Mesenchymal stem cell (in vitro differentiated cells and primary cell): Measurements from ENCODE around the gene POLG2.

ENCODE experiments used
- DNase-seq: peaks from one replicate; pipeline ENCODE4 v3.0.0-alpha.2; 2013
- H2AFZ ChIP-seq: one replicate; pipeline ENCODE4 v1.6.1; 2013; ENCODE audit warnings: low read depth, mild to moderate bottlenecking, control low read depth, inconsistent platforms, low read length, moderate library complexity
- H2AK5ac ChIP-seq: 2 replicates; pipeline ENCODE4 v1.6.1; 2013; ENCODE audit warnings: low read length, moderate library complexity, mild to moderate bottlenecking, inconsistent platforms; ENCODE audit not compliant: severe bottlenecking
- H2BK120ac ChIP-seq: one replicate; pipeline ENCODE4 v1.6.1; 2013; ENCODE audit warnings: low read depth, mild to moderate bottlenecking, inconsistent platforms, low read length, moderate library complexity
- H2BK12ac ChIP-seq, 2 experiments: one replicate each; pipeline ENCODE4 v1.6.1; 2013; ENCODE audit warnings: inconsistent platforms in 2 of 2, low read length in 2 of 2, mild to moderate bottlenecking in 2 of 2, moderate library complexity in 2 of 2, control low read depth in 1 of 2
- H2BK15ac ChIP-seq: one replicate; pipeline ENCODE4 v1.6.1; 2013; ENCODE audit warnings: mild to moderate bottlenecking, low read depth, inconsistent platforms; ENCODE audit not compliant: poor library complexity, severe bottlenecking
- H2BK5ac ChIP-seq: 2 replicates; pipeline ENCODE4 v1.6.1; 2013; ENCODE audit warnings: low read depth, mild to moderate bottlenecking, low read length, control low read depth, inconsistent platforms; ENCODE audit not compliant: poor library complexity, severe bottlenecking
- H3K14ac ChIP-seq, 2 experiments: one replicate each; pipeline ENCODE4 v1.6.1; 2013; ENCODE audit warnings: inconsistent platforms in 2 of 2, low read length in 2 of 2, control low read depth in 1 of 2, mild to moderate bottlenecking in 1 of 2, moderate library complexity in 1 of 2
- H3K18ac ChIP-seq, 2 experiments: one replicate each; pipeline ENCODE4 v1.6.1; 2013; ENCODE audit warnings: inconsistent platforms in 2 of 2, low read length in 2 of 2, control low read depth in 1 of 2, low read depth in 1 of 2, mild to moderate bottlenecking in 1 of 2
- H3K23ac ChIP-seq, 2 experiments: one replicate each; pipeline ENCODE4 v1.6.1; 2013; ENCODE audit warnings: inconsistent platforms in 2 of 2, low read length in 2 of 2, mild to moderate bottlenecking in 2 of 2, moderate library complexity in 2 of 2, control low read depth in 1 of 2
- H3K27ac ChIP-seq: 2 replicates; pipeline ENCODE4 v1.5.1; 2013; ENCODE audit warnings: mild to moderate bottlenecking, moderate library complexity, low read length, control low read depth, inconsistent platforms; ENCODE audit not compliant: poor library complexity, severe bottlenecking
- H3K27me3 ChIP-seq, 2 experiments: 2 replicates each; pipeline versions ENCODE4 v1.6.1 to v1.7.0; 2013; ENCODE audit warnings: low read length in 2 of 2, mild to moderate bottlenecking in 2 of 2, moderate library complexity in 2 of 2, control low read depth in 1 of 2, inconsistent platforms in 1 of 2; ENCODE audit not compliant: control insufficient read depth in 1 of 2, insufficient read depth in 1 of 2
- H3K36me3 ChIP-seq, 2 experiments: 2 replicates each; pipeline versions ENCODE4 v1.6.1 to v1.7.0; 2013; ENCODE audit warnings: low read length in 2 of 2, control low read depth in 1 of 2, inconsistent platforms in 1 of 2, low read depth in 1 of 2, mild to moderate bottlenecking in 1 of 2; ENCODE audit not compliant: insufficient read depth in 2 of 2, control insufficient read depth in 1 of 2
- H3K4ac ChIP-seq, 2 experiments: one replicate each; pipeline ENCODE4 v1.6.1; 2013; ENCODE audit warnings: inconsistent platforms in 2 of 2, low read length in 2 of 2, mild to moderate bottlenecking in 2 of 2, moderate library complexity in 2 of 2, control low read depth in 1 of 2, low read depth in 1 of 2
- H3K4me1 ChIP-seq: 2 replicates; pipeline ENCODE4 v1.6.1; 2013; ENCODE audit warnings: low read depth, low read length, control low read depth; ENCODE audit not compliant: control insufficient read depth, insufficient read depth
- H3K4me2 ChIP-seq: 2 replicates; pipeline ENCODE4 v1.6.1; 2013; ENCODE audit warnings: low read length, mild to moderate bottlenecking, inconsistent platforms; ENCODE audit not compliant: poor library complexity, severe bottlenecking
- H3K4me3 ChIP-seq, 2 experiments: 2 replicates each; pipeline versions ENCODE4 v1.5.1 to v1.7.0; 2013; ENCODE audit warnings: low read length in 2 of 2, mild to moderate bottlenecking in 2 of 2, control low read depth in 1 of 2, low read depth in 1 of 2; ENCODE audit not compliant: insufficient read depth in 1 of 2
- H3K79me1 ChIP-seq: replicated peaks from 2 replicates; pipeline ENCODE4 v1.6.1; 2013; ENCODE audit warnings: mild to moderate bottlenecking, control low read depth, low read length, inconsistent platforms; ENCODE audit not compliant: poor library complexity, severe bottlenecking
- H3K9ac ChIP-seq: 2 replicates; pipeline ENCODE4 v1.7.0; 2013; ENCODE audit warnings: mild to moderate bottlenecking, low read length, moderate library complexity
- H3K9me3 ChIP-seq: 2 replicates; pipeline ENCODE4 v1.7.0; 2013; ENCODE audit warnings: mild to moderate bottlenecking, low read length; ENCODE audit not compliant: control insufficient read depth
- H4K8ac ChIP-seq: one replicate; pipeline ENCODE4 v1.6.1; 2013; ENCODE audit warnings: inconsistent platforms, mild to moderate bottlenecking, low read length, moderate library complexity
- H4K91ac ChIP-seq: one replicate; pipeline ENCODE4 v1.6.1; 2013; ENCODE audit warnings: mild to moderate bottlenecking, low read length, inconsistent platforms
- WGBS: methylation state at CpG from one replicate; pipeline ENCODE4 v1.1.7; 2013; ENCODE audit warnings: mixed read lengths; 5-methylcytosine and 5-hydroxymethylcytosine counted together

POLG2 gene

DNA sequence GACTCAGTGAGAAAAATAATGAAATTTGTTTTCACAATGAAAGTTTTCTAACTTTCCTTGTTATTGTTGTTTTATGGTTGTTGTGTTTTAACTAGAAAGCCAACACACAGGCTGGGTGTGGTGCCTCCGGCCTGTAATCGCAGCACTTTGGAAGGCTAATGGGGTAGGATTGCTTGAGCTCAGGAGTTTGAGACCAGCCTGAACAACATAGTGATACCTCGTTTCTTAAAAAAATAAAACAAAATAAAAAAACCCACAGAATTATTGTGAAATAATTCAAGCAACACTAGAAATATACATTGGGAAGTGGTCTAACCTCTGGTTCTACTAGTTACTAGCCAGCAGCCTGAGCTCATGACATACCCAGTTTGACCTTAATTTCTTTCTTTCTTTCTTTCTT is 47.3 kb downstream of the POLG2 start:
- Histone ChIP-seq H2AFZ (no peak overlapping the region), H2AK5ac (no peak overlapping the region), H2BK15ac (peak overlapping the region; percentile 89), H3K4me2 (no peak overlapping the region), H2BK5ac (no peak overlapping the region), H3K23ac (no peak overlapping the region), H3K36me3 (peaks cover 0 to 43% of the 10 kb centered on the region in 2 experiments), H2BK120ac (peak overlapping the region; percentile 49), H3K4me1 (no peaks in the 10 kb centered on the region), H3K4me3 (peak overlapping the region in 1 of 2 experiments; percentile 60), H3K27ac (no peak overlapping the region), H2BK12ac (no peak overlapping the region), H3K18ac (peak overlapping the region in 1 of 2 experiments; percentile 43), H3K9ac (peak overlapping the region; percentile 88), H3K79me1 (no peaks in the 10 kb centered on the region), H3K27me3 (no peaks in the 10 kb centered on the region), H4K91ac (no peak overlapping the region), H4K8ac (no peak overlapping the region), H3K9me3 (no peaks in the 10 kb centered on the region), H3K14ac (no peak overlapping the region), H3K4ac (no peak overlapping the region)
- peak; percentile 13 for DNase-seq
- WGBS: 90% methylated on average over 3 of the region's 3 CpGs

DNA sequence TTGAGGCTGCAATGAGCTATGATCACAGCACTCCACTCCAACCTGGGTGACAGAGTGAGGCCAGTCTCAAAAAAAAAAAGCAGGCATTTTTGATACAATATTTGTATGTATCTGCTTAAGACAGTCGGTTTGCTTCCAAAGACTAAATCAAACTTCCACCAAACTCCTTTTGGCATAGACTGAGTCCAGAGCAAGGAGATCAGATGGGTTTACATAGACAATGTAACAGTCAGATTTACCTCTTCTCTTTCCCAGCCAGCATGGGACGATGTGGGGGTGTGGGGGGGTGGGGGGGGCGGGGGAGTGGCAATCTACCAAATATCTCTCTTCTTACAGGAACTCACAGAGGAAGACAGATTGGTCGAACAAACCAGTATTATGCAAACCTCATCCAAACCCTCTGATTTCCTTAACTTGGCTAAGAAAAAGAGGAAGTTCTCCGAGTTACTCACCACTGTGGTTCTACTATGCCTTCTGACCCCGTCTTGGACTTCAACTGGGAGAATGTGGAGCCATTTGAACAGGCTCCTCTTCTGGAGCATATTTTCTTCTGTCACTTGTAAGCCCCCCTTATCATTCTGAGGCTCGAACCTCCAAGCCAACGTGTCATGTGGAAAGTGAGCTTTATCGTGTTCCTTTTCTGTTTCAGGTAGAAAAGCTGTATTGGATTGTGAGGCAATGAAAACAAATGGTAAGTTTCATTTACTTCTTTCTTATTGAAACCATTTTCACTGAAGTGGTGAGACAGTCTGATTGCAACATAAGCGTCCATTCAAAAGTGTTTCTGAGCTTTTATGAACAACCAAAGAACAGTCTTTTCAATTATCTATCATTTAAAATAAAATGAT is 48.0 kb downstream of the POLG2 start, which contains the start of gene MILR1:
MILR1 (plus strand) TSS at position 451 of the 848 bp plus-strand sequence; CDS start at position 505, 54 bp downstream.
- peak within 1 kb of the TSS in 1 of 2 experiments; percentile 60 for H3K4me3 ChIP-seq
- no peak within 1 kb of the TSS for H4K91ac ChIP-seq
- peak within 1 kb of the TSS; percentile 89 for H2BK15ac ChIP-seq
- no peak within 1 kb of the TSS for H2BK5ac ChIP-seq
- no peak within 1 kb of the TSS for H3K23ac ChIP-seq
- H3K36me3 ChIP-seq: peaks cover 0 to 41% of the 10 kb centered on the region in 2 experiments
- H2BK120ac ChIP-seq: peak within 1 kb of the TSS; percentile 49
- no peak within 1 kb of the TSS for H3K4ac ChIP-seq
- H3K27me3 ChIP-seq: no peaks in the 10 kb centered on the region
- H3K9ac ChIP-seq: peak within 1 kb of the TSS; percentile 88
- H4K8ac ChIP-seq: no peak within 1 kb of the TSS
- H3K14ac ChIP-seq: no peak within 1 kb of the TSS
- no peaks in the 10 kb centered on the region for H3K79me1 ChIP-seq
- no peak within 1 kb of the TSS for H3K4me2 ChIP-seq
- DNase-seq: peak; percentile 86
- peak within 1 kb of the TSS; percentile 23 for H2AFZ ChIP-seq
- peak within 1 kb of the TSS in 1 of 2 experiments; percentile 43 for H3K18ac ChIP-seq
- no peaks in the 10 kb centered on the region for H3K9me3 ChIP-seq
- no peak within 1 kb of the TSS for H3K27ac ChIP-seq
- H2BK12ac ChIP-seq: peak within 1 kb of the TSS in 1 of 2 experiments; percentile 18
- no peak within 1 kb of the TSS for H2AK5ac ChIP-seq
- no peaks in the 10 kb centered on the region for H3K4me1 ChIP-seq
- 57% methylated on average over 4 of the region's 10 CpGs for WGBS

DNA sequence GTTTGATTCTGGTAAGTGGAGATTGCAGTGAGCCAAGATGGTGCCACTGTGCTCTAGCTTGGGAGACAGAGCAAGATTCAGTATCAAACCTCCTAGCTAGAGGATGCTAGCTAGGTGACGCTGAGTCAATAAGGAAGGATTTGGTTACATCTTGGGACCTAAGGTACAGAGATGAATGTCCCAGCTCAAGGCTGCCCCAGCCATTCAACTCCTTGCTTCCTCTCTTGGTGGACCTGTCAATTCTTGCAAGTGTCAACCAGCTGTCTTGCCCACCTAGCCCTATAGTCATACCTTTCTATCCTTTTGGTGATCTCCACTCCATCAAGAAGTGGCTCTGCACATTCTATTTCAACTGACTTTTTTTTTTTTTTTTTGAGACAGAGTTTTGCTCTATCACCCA is 49.3 kb downstream of the POLG2 start:
- Histone ChIP-seq H4K8ac (no peak overlapping the region), H3K36me3 (peaks cover 0 to 39% of the 10 kb centered on the region in 2 experiments), H3K27ac (no peak overlapping the region), H3K9ac (no peak overlapping the region), H3K4ac (no peak overlapping the region), H2AK5ac (no peak overlapping the region), H2BK12ac (peak overlapping the region in 1 of 2 experiments; percentile 37), H3K9me3 (no peaks in the 10 kb centered on the region), H4K91ac (no peak overlapping the region), H3K27me3 (no peaks in the 10 kb centered on the region), H3K4me2 (no peak overlapping the region), H3K4me3 (no peak overlapping the region), H2BK5ac (no peak overlapping the region), H3K79me1 (no peaks in the 10 kb centered on the region), H3K18ac (no peak overlapping the region), H3K23ac (no peak overlapping the region), H2BK120ac (no peak overlapping the region), H2BK15ac (no peak overlapping the region), H2AFZ (no peak overlapping the region), H3K4me1 (no peaks in the 10 kb centered on the region), H3K14ac (no peak overlapping the region)
- WGBS: 100% methylated on average over 1 of the region's 1 CpG
- DNase-seq: no peak

DNA sequence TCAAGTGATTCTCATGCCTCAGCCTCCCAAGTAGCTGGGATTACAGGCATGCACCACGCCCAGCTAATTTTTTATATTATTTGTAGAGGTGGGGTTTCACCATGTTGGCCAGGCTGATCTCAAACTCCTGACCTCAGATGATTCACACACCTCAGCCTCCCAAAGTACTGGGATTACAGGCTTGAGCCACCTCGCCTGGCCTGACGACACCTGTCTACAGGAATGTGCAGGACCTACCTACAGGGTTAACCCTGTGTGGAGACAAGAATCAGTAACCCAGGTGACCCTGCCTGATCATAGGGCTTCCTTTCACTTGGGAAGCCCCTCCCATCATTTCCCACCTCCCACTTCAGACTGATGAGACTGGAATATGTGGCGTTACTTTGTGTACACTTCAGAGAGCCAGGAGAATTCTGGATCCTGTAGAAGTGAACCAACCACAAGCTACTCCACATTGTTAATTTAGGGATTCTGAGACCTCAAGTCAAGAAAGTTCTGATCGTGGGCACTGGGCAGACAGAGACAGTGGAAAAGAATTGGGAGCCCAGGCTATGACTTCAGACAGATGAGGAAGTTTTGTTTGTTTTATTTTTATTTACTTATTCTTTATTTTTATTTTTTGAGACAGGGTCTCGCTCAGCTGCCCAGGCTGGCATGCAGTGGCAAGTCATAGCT is 53.6 kb downstream of the POLG2 start:
- H4K8ac ChIP-seq: peak overlapping the region; percentile 13
- no peak overlapping the region for H2BK5ac ChIP-seq
- DNase-seq: no peak
- no peaks in the 10 kb centered on the region for H3K4me1 ChIP-seq
- no peak overlapping the region for H3K4me3 ChIP-seq
- 92% methylated on average over 4 of the region's 6 CpGs for WGBS
- peaks cover 0 to 34% of the 10 kb centered on the region in 2 experiments for H3K36me3 ChIP-seq
- H3K9ac ChIP-seq: no peak overlapping the region
- H2BK15ac ChIP-seq: no peak overlapping the region
- H2AFZ ChIP-seq: no peak overlapping the region
- H3K4me2 ChIP-seq: no peak overlapping the region
- H3K23ac ChIP-seq: no peak overlapping the region
- H3K4ac ChIP-seq: no peak overlapping the region
- no peak overlapping the region for H2BK12ac ChIP-seq
- no peak overlapping the region for H3K27ac ChIP-seq
- no peak overlapping the region for H2AK5ac ChIP-seq
- no peaks in the 10 kb centered on the region for H3K27me3 ChIP-seq
- H3K79me1 ChIP-seq: no peaks in the 10 kb centered on the region
- no peak overlapping the region for H3K18ac ChIP-seq
- H2BK120ac ChIP-seq: no peak overlapping the region
- no peak overlapping the region for H4K91ac ChIP-seq
- H3K14ac ChIP-seq: no peak overlapping the region
- H3K9me3 ChIP-seq: peaks cover 8% of the 10 kb centered on the region
